HepG2 (cell line): ENCODE data around the gene KLHL11. TPM values are rescaled to one million over a fixed set of nuclear protein-coding genes. Genes with fewer than 3 reads are reported as not detected.
A peak's percentile ranks its signal among the peaks of the same experiment; 100 is the strongest.

Experiments used
- ARID2 ChIP-seq: sonication (generic); formaldehyde crosslinking; IDR thresholded peaks from 2 replicates; pipeline ENCODE4 v1.8.1; 2022; ENCODE audit warnings: mild to moderate bottlenecking, missing genetic modification reagents, borderline replicate concordance
- BHLHE40 ChIP-seq: IDR thresholded peaks from 2 replicates; pipeline ENCODE4 v1.6.1; 2011; ENCODE audit warnings: low read length, improper control_type of control experiment
- EEA1 ChIP-seq: sonication (generic); formaldehyde crosslinking; IDR thresholded peaks from 2 replicates; pipeline ENCODE4 v1.5.1; 2020; ENCODE audit warnings: mild to moderate bottlenecking, missing genetic modification reagents, borderline replicate concordance
- GTF3A ChIP-seq: sonication (generic); formaldehyde crosslinking; conservative IDR thresholded peaks from 2 replicates; pipeline ENCODE4 v1.4.0; 2020; ENCODE audit warnings: mild to moderate bottlenecking, missing genetic modification reagents
- HOXA7 ChIP-seq: sonication (generic); formaldehyde crosslinking; IDR thresholded peaks from 2 replicates; pipeline ENCODE4 v1.8.1; 2022; ENCODE audit warnings: mild to moderate bottlenecking, missing genetic modification reagents, moderate library complexity
- KLF15 ChIP-seq: sonication (generic); formaldehyde crosslinking; IDR thresholded peaks from 2 replicates; pipeline ENCODE4 v1.8.1; 2023; ENCODE audit warnings: borderline replicate concordance, mild to moderate bottlenecking, inconsistent platforms, missing genetic modification reagents, mixed read lengths
- NFE2L2 ChIP-seq: fragments of 150-350 bp; IDR thresholded peaks from 2 replicates; pipeline ENCODE4 v1.6.1; 2014; ENCODE audit warnings: low read length
- RAD21 ChIP-seq: fragments of 450-650 bp; formaldehyde crosslinking; IDR thresholded peaks from 2 replicates; pipeline ENCODE4 v1.5.0; 2020; ENCODE audit warnings: mild to moderate bottlenecking
- RBFOX2 ChIP-seq: fragments of 200-400 bp; formaldehyde crosslinking; IDR thresholded peaks from 2 replicates; pipeline ENCODE4 v1.6.1; 2017; ENCODE audit warnings: low read depth, mild to moderate bottlenecking, low read length
- REPIN1 ChIP-seq: sonication (generic); formaldehyde crosslinking; IDR thresholded peaks from 2 replicates; pipeline ENCODE4 v1.8.0; 2022; ENCODE audit warnings: missing genetic modification reagents, low read depth, mild to moderate bottlenecking, borderline replicate concordance
- SALL1 ChIP-seq: sonication (generic); formaldehyde crosslinking; IDR thresholded peaks from 2 replicates; pipeline ENCODE4 v1.8.0; 2022; ENCODE audit warnings: mild to moderate bottlenecking, missing genetic modification reagents
- ZNF136 ChIP-seq: sonication (generic); formaldehyde crosslinking; IDR thresholded peaks from 2 replicates; pipeline ENCODE4 v1.8.1; 2022; ENCODE audit warnings: low read depth, mild to moderate bottlenecking, moderate library complexity, missing genetic modification reagents
- ZNF546 ChIP-seq: sonication (generic); formaldehyde crosslinking; conservative IDR thresholded peaks from 2 replicates; pipeline ENCODE4 v1.8.1; 2023; ENCODE audit warnings: mild to moderate bottlenecking, missing genetic modification reagents
- ZNF547 ChIP-seq: sonication (generic); formaldehyde crosslinking; IDR thresholded peaks from 2 replicates; pipeline ENCODE4 v1.5.1; 2020; ENCODE audit warnings: mild to moderate bottlenecking, missing genetic modification reagents
- ZNF564 ChIP-seq: sonication (generic); formaldehyde crosslinking; IDR thresholded peaks from 2 replicates; pipeline ENCODE4 v1.8.1; 2023; ENCODE audit warnings: mild to moderate bottlenecking, missing genetic modification reagents
- ZNF747 ChIP-seq: sonication (generic); formaldehyde crosslinking; IDR thresholded peaks from 2 replicates; pipeline ENCODE4 v1.8.1; 2023; ENCODE audit warnings: missing genetic modification reagents, mild to moderate bottlenecking, borderline replicate concordance
- ZNF768 ChIP-seq: sonication (generic); formaldehyde crosslinking; IDR thresholded peaks from 2 replicates; pipeline ENCODE4 v1.4.0; 2020; ENCODE audit warnings: missing genetic modification reagents
- ZSCAN30 ChIP-seq: sonication (generic); formaldehyde crosslinking; IDR thresholded peaks from 2 replicates; pipeline ENCODE4 v1.5.0; 2020; ENCODE audit warnings: mild to moderate bottlenecking, missing genetic modification reagents
- polyA plus RNA-seq, 8 experiments: library from polyadenylated mRNA; depleted of rRNA in 3 of 8; stranded (reverse) in 7 of 8; unstranded in 1 of 8; fragments of >200 nt; fragmentation: Illumina TruSeq in 4 of 8; extraction: Trizol in 4 of 8; gene quantifications; 2 replicates each; pipeline versions ENCODE4 v1.2.1 to v1.2.3, GENCODE V29; 2011 to 2016; ENCODE audit warnings: low read depth in 4 of 8, missing spikeins in 1 of 8, mixed read lengths in 1 of 8; ENCODE audit not compliant: insufficient read depth in 1 of 8
- total RNA-seq, 5 experiments: library from RNA; depleted of rRNA; stranded (reverse); fragments of >200 nt; fragmentation: Illumina TruSeq; extraction: Trizol; gene quantifications; 2 replicates each; pipeline ENCODE4 v1.2.3, GENCODE V29; 2016; ENCODE audit warnings: low read depth in 1 of 5
- TF ChIP-seq, protein P1 (sequence below): sonication (generic); formaldehyde crosslinking; IDR thresholded peaks from 2 replicates; pipeline ENCODE4 v1.5.0; 2020; ENCODE audit warnings: missing genetic modification reagents
- TF ChIP-seq, protein P2 (sequence below): sonication (generic); formaldehyde crosslinking; IDR thresholded peaks from 2 replicates; pipeline ENCODE4 v1.4.0; 2020; ENCODE audit warnings: mild to moderate bottlenecking, missing genetic modification reagents
- TF ChIP-seq, protein P3 (sequence below): IDR thresholded peaks from 2 replicates; pipeline ENCODE4 v1.6.1; 2016; ENCODE audit warnings: missing compliant biosample characterization, missing genetic modification reagents, borderline replicate concordance
- TF ChIP-seq, protein P4 (sequence below): IDR thresholded peaks from 2 replicates; pipeline ENCODE4 v1.6.1; 2016; ENCODE audit warnings: mild to moderate bottlenecking, missing biosample characterization, missing genetic modification reagents

KLHL11 gene
- total and polyA plus RNA-seq, 2 of the 13 experiments (the other 11 are each of a cell fraction or from before 2014, with no cell fraction given) = 7.7 to 27.5 TPM

DNA sequence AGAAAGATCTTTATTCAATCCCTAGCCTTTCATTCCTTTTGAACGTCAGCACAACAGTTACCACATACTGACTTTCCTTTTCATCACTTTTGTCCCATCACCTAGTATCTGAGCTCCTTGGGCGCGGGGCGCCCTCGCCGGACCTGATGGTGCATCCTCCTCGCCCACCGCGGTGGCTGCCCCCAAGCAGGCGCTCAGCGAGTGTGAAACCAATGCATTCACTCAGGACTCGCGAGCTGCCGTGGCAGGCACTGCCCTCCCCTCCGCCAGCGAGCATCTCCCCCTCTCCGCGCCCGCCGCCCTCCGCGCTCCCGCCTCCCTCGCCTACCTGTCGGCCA lies 756 bp downstream of the KLHL11 start (continued):
- TF ChIP-seq, protein P1, sequence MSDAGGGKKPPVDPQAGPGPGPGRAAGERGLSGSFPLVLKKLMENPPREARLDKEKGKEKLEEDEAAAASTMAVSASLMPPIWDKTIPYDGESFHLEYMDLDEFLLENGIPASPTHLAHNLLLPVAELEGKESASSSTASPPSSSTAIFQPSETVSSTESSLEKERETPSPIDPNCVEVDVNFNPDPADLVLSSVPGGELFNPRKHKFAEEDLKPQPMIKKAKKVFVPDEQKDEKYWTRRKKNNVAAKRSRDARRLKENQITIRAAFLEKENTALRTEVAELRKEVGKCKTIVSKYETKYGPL = 0 out of 2 replicates have a peak, but pooled peaks have one; percentile 30
- 0 out of 2 replicates have a peak, but pooled peaks have one; percentile 1 for TF ChIP-seq ZNF136 (CRISPR knock-in tag)
- 0 out of 2 replicates have a peak, but pooled peaks have one; percentile 9 for TF ChIP-seq GTF3A (CRISPR knock-in tag)
- TF ChIP-seq, protein P2, sequence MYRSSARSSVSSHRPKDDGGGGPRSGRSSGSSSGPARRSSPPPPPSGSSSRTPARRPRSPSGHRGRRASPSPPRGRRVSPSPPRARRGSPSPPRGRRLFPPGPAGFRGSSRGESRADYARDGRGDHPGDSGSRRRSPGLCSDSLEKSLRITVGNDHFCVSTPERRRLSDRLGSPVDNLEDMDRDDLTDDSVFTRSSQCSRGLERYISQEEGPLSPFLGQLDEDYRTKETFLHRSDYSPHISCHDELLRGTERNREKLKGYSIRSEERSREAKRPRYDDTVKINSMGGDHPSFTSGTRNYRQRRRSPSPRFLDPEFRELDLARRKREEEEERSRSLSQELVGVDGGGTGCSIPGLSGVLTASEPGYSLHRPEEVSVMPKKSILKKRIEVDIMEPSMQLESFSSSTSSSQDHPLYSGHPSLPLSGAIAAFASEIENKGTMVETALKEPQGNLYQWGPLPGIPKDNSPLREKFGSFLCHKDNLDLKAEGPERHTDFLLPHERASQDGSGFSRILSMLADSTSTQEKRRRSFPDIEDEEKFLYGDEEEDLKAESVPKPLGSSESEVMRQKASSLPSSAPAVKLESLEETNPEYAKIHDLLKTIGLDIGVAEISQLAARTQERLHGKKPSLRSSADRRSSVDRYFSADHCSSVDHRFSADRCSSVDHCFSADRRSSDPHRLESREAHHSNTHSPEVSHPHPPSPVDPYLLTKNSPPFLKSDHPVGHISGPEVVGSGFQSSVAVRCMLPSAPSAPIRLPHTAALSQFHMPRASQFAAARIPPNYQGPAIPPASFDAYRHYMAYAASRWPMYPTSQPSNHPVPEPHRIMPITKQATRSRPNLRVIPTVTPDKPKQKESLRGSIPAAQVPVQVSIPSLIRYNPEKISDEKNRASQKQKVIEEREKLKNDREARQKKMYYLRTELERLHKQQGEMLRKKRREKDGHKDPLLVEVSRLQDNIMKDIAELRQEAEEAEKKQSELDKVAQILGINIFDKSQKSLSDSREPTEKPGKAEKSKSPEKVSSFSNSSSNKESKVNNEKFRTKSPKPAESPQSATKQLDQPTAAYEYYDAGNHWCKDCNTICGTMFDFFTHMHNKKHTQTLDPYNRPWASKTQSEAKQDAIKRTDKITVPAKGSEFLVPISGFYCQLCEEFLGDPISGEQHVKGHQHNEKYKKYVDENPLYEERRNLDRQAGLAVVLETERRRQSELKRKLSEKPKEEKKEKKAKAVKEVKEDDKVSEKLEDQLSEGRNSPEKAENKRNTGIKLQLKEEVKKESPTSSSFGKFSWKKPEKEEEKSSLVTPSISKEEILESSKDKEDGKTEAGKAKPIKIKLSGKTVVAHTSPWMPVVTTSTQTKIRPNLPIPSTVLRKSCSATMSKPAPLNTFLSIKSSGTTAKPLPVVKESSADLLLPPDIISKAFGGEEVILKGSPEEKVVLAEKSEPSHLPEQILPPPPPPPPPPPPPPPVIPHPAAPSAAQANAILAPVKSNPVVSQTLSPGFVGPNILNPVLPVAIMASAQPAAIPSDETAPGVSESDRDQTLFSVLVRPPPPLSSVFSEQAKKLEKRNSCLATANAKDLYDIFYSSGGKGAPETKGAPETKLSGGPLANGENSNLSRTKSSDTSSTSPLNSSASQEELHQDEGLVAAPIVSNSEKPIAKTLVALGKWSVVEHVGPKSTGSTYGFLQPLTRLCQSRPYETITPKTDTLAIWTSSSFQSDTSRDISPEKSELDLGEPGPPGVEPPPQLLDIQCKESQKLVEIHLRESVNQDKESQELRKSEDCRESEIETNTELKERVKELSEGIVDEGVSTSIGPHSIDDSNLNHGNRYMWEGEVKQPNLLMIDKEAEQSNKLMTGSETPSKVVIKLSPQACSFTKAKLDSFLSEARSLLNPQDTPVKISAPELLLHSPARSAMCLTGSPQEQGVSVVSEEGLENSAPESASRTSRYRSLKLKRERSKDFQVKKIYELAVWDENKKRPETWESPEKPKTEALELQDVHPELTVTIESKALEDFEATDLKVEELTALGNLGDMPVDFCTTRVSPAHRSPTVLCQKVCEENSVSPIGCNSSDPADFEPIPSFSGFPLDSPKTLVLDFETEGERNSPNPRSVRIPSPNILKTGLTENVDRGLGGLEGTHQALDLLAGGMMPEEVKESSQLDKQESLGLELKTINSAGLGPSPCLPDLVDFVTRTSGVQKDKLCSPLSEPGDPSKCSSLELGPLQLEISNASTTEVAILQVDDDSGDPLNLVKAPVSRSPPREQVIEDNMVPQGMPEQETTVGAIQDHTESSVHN (CRISPR knock-in tag) = 0 out of 2 replicates have a peak, but pooled peaks have one; percentile 54
- TF ChIP-seq ZNF547 (CRISPR knock-in tag) = no peak
- no peak for TF ChIP-seq RBFOX2
- no peak for TF ChIP-seq EEA1
- no peak for TF ChIP-seq ZNF564 (CRISPR knock-in tag)
- TF ChIP-seq, protein P3, sequence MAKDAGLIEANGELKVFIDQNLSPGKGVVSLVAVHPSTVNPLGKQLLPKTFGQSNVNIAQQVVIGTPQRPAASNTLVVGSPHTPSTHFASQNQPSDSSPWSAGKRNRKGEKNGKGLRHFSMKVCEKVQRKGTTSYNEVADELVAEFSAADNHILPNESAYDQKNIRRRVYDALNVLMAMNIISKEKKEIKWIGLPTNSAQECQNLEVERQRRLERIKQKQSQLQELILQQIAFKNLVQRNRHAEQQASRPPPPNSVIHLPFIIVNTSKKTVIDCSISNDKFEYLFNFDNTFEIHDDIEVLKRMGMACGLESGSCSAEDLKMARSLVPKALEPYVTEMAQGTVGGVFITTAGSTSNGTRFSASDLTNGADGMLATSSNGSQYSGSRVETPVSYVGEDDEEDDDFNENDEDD (CRISPR knock-in tag) = no peak
- TF ChIP-seq NFE2L2 = no peak; the same call in 1 of the 2 replicates
- TF ChIP-seq ZSCAN30 (CRISPR knock-in tag) = 0 out of 2 replicates have a peak, but pooled peaks have one; percentile 0
- TF ChIP-seq SALL1 = no peak
- TF ChIP-seq, protein P4, sequence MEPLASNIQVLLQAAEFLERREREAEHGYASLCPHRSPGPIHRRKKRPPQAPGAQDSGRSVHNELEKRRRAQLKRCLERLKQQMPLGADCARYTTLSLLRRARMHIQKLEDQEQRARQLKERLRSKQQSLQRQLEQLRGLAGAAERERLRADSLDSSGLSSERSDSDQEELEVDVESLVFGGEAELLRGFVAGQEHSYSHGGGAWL (CRISPR knock-in tag) = no peak
- 0 out of 2 replicates have a peak, but pooled peaks have one; percentile 55 for TF ChIP-seq ARID2
- no peak for TF ChIP-seq ZNF546 (CRISPR knock-in tag)
- no peak for TF ChIP-seq ZNF768 (CRISPR knock-in tag)
- no peak for TF ChIP-seq KLF15 (CRISPR knock-in tag)
- TF ChIP-seq BHLHE40 = no peak
- no peak for TF ChIP-seq HOXA7 (CRISPR knock-in tag)
- TF ChIP-seq ZNF747 (CRISPR knock-in tag) = no peak
- peak; percentile 14; the same call in 1 of the 2 replicates for TF ChIP-seq REPIN1 (CRISPR knock-in tag)
- TF ChIP-seq RAD21 = no peak
